GM18517 (cell line): ENCODE data around the gene PPP1R11.
"Not testable (repeated sequence)": the region's sequence is repeated elsewhere in the genome, so short reads cannot be mapped to it uniquely, and the experiment has no call there.

Experiments
- ATAC-seq: cut with Tn5 transposase; IDR thresholded peaks from one replicate; pipeline ENCODE4 v1.9.1; 2021; ENCODE audit warnings: mild to moderate bottlenecking, moderate library complexity; ENCODE audit not compliant: unreplicated experiment

The PPP1R11 gene

DNA sequence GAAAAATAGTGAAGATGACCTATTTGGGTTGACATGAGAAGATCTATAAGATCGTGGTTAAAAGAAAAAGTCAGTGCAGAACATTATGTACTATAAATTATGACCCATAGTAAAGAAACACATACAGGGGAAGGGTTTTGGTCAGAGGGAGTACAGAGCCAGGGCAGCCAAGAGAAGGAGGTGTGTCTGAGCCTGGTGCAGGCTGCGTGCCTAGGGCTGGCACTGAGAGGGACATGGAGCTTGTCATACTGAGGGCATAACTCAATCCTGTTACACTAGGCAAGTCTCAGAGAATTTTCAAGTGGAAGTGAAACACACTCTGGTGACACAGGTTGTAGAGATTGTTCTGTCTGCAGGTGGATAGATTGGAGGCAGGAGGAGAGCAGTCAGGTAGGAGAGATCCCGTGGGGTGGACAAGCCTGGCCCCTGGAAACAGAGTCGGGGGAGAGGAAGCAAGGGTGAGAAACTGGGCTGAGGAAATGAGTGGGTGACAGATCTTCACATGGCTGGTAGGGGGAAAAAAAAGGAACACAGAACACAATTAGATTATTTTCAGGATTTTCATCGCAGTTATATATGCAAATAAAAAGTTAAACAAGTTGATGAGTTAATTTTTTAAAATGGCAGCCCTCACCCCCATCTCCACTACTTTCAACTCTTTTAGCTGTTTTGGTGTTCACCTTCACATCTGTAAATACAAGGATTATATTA, 27.1 kb downstream of the PPP1R11 start:
- no peak for ATAC-seq

DNA sequence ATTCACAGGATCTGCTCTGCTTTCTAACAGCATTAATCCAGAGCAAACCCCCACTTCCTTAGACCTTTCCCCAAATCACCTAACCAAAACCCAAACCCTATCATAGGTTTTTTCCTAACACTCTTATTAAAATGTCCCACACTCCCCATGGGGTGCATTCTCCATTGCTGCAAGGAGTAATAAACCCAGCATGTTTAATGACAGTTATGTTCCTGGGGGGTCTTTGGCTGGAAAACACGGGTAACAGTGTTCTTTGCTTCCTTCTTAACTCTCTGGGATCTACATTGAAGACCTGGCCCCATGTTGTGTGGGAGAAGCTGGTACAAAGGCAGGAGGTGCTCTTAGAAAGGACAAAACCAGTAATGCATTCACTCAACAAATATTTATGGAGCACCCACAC, 29.8 kb downstream of the PPP1R11 start:
- no peak for ATAC-seq

DNA sequence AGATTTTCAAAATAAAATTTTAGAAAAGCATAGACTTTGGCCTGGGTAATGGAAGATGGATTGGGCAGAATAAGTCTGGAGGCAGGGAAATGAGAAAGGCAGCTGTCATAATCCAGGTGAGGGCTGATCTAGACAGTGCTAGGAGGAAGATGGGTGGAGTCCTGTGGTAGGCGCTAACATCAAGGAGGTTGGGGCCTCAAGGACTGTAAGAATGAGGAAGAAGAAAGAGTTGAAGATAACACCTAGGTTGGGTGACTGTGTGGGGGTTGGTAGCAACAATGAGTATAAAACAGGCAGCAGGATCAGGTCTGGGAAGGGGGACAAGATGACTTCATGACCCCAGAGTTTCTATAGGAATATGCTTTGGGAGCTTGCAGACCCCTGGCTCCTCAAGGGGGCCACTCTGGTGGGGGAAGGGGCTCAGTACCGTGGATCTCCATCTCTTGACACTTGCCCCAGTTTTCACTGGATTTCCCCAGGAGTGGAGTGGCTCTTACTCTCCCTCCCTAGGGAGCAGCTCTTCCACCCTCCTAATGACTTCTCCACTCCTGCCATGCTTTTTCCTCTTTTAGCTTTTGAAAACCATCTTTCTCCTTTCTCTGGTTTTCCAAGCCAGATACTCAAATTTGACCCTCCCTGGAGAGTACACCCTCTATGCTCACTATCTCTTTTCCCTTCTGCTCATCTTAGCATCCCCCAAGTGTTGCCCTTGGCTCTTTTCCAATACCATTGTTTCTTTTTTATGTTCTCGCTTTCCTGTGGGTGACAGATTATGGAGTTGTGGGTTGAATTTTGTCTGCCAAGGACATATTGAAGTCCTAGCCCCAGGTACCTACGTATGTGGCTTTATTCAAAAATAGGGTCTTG, 31.1 kb downstream of the PPP1R11 start:
- ATAC-seq: no peak

DNA sequence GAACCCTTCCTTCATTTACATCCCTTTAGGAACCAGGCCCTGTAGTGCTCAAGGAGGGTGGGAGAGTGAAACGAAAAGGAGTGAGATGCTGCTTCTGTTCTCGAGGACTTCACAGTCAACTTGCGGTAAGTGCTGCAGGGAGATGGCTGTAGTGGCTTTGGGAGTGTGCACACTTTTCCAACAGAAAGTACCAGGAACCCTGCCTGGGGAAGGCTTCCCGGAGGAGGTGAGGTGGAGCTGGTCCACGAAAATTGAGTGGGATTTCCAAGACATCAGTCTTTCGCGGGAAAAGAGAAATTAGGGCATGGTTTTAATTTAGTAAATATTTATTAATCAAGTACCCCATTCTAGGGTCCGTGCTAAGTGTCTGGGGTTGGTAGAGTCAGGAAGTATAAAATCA, 33.2 kb downstream of the PPP1R11 start:
- no peak for ATAC-seq

DNA sequence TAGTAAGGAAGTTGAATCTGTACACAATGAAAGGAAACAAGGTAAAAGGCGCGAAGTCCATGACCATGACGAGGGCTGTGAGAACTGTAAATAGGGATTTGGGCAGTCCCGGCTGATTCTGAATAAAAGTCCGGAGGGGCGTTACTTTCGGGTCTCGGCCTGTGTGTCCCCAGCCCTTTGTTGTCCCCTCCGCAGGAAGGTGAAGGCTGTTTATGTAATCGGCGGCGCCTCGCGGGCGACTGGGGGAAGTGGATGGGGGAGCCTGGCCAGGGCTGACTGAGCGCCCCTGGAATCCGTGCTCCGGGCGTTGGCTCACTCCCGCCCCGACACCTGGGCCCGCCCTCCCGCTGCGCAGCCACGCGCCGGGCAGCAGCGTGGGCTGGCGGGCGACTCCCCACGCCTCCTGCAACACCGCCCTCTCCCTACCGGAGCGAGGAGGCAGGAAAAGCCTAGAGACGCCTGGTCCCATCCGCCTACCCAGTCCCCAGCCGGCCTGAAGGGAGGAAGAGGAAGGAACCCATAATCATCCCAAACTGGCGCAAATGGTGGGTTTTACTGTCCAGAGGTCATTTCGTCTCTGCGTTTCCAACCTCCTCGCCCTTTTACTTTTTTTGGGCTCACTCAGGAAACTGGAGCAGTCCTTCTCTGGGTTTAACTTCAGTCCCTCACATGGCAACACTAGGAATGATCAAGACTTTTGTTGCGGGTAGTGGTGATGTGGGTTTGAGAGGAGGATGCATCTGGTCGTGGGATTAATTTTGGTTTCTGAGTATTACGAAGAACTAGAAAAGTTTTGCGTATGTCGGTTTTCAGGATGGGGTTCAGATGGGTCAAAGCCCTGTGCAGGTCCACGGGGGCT, 33.8 kb downstream of the PPP1R11 start:
- ATAC-seq: no peak

DNA sequence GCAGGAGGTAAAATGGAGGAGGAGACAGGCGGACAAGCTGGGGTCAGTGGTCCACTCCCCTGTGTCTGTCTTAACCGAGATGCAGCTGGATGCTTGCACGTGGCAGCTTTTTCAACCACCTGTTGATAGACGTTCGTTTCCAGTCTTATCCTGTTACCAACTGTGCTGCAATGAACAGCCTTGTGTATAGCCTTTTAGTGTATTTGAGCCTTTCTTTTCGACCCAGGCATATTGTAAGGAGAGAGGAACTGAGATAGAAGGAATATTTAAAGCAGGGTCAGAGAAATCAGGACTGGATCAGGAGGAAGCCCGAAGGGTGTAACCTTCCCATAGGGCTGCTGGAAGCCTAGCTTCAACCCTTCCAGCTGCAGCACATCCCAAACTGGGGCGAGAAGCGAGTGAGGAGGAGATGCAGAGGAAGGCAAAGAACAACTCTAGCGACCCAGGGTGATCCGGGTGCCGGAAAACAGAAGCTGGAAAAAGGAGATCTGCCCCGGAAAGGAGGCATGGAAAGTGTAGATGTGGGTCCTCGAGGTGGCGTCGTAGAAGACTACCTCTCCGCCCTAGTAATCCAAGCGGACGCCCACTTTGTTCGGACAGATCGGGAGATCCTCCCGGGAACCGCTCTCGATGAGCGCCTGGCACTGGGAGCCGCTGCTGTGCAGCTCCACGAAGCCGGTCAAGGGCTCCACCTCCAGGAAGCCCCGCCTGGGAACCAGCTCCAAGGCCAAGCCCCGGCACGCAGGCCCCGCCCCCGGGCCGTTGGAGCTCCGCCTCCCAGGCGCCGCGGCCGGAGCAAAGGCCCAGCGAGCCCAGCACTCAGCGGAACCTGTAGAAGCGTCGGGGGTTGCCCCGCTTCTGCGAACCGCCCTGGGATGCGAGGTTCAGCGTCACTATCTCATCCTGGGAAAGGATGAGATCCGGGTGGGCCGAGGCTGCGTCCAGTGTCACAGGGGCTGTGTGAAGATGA, 34.7 kb downstream of the PPP1R11 start:
- no peak for ATAC-seq

DNA sequence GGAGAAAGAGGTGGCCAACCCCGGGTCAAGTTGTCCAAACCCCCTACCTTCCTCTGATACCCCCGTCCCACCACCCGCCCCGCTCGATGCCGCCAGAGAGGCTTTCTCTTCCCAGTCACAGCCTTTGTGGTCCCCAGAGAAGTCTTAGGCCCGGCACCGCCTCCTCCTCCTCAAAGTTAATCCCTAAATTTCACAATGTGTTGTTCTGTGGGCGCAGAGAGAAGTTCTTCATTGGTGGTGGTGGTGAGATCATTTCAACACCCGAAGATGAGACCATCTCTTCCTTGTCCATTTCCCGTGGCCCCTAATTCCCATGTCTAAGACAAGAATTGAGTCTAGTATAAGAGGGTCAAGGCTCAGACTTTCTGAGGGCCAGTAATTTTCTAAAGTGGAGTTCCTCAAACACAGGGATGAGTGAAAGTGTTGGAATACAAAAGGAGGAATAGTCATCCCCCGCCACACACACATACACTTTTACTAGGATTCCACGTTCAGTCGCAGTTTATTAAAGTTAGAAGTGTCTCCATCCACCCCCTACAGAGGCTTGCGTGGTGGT, 35.5 kb downstream of the PPP1R11 start:
- ATAC-seq: no peak

DNA sequence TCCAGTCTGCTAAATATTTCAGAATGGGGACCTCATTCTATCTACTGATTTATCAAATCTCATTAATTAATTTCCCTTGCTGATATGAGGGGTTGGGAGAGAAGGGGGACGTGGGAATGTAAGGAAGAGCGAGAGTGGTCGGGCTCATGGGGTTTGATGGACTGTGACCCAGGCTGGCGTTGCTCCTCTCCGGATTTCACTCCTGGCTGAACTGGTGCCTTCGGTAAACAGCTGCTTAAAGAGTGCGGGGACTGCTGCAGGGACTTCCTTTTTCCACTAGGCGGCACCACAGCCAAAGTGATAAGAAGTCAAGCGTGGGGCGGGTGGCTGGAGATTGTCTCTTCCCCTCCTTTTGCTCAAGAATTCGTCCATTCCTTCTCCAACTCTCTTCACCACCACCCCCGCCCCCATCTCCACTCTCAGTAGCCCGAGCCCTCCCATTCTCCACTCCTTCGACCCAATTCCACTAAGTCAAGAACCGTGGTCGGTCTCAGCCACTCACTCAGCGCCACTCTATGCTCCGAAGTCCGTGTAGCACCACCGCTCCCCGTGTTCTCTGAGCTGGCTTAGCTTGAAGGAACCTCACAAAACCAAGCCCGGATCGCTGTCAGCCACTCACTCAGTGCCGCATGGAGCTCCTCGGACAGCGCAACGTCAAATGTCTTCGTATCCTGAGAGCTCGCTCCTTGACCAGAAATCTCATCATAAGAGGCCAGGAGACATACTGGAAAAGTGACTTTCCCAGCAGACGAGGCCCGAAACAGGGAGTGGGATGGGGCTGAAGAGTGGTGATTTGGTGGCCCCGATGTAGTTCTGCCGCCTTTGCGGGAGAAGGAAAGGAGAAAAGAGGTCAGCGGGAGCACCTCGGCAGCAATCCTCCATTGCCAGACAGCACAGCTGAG, 36.2 kb downstream of the PPP1R11 start:
- ATAC-seq: no peak

DNA sequence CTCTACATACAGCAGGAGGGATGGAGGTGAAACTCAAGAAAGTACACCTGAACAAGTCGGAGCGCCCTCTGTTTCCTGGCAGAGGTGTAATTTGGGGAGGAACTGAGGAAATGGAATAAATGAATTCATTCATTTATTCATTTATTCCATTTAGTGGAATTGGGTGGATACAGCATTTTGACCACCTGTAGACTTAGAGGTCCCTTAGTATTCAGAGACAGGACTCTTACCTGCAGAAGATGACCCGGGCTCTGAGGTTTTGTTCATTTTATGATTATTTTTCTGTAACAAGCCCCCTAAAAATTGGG, 36.8 kb downstream of the PPP1R11 start:
- no peak for ATAC-seq

DNA sequence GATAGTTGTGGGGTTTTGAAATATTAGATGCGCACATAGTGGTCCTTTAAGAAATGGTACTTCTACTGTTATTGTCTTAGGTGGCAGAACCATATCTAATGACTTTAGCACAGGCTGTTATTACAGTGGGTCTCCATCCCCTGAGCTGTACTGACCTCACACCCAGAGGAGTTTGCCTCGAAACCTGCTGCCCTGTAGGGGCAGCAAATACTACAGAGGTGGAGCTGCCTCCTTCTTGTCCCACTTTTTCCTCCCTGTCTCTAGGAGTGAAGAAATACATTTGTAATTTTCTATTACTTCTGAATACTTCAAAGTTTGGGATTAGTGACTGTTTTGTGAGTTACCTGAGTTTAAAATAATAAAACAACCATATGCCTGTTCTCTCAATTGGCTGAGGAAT, 37.7 kb downstream of the PPP1R11 start:
- no peak for ATAC-seq

DNA sequence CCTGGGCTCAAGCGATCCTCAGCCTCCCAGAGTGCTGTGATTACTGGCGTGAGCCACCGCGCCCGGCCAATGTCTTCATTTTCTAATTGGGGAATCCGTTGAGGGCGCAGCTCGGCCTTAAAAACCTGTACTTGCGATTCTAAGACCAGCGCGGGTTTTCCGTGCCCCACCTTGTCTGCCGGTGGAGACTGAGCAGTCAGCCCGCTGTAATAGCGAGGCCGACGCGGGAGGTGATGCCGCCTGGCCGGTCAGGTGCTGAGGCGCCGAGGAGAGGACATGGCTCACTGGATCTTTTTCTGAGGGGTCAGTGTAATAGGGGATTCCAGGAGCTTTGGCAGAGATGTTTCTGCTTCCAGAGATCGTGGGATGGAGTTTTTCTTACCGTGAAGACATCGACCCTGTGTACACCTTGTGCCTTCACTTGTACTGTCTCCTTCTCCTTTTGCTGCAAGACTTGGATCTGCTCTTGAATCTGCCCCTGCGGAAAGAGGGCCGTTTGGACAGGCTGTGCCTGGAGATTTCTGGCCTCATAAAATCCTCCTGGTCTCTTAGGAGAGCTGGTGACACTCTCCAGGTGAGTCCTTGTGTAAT, 44.4 kb downstream of the PPP1R11 start:
- ATAC-seq: no peak

DNA sequence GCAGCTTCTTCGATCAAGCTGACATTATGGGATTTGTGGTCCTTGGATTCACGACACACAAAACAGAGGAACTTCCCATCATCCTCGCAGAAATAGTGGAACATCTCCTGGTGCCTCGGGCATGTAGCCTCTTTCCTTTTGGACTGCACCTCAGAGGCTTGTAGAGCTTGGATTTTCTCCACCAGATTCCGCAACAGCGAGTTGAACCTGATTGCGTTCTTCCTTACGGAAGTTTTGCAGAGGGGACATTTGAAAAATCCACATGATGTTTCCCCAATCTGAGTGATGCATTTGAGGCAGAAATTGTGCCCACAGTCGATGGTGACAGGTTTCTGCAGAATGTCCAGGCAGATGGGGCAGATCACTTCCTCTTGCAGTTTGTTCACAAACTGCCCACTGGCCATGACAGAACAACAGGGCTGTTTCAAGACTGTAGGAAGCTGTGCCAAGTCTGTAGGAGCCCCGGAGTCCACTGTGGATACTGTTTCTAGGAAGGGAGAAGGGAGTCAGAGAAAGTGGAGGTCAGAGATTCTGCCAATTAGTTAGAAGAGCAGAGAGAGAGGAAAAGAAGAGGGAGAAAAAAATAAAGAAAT, 45.5 kb downstream of the PPP1R11 start:
- ATAC-seq: no peak

DNA sequence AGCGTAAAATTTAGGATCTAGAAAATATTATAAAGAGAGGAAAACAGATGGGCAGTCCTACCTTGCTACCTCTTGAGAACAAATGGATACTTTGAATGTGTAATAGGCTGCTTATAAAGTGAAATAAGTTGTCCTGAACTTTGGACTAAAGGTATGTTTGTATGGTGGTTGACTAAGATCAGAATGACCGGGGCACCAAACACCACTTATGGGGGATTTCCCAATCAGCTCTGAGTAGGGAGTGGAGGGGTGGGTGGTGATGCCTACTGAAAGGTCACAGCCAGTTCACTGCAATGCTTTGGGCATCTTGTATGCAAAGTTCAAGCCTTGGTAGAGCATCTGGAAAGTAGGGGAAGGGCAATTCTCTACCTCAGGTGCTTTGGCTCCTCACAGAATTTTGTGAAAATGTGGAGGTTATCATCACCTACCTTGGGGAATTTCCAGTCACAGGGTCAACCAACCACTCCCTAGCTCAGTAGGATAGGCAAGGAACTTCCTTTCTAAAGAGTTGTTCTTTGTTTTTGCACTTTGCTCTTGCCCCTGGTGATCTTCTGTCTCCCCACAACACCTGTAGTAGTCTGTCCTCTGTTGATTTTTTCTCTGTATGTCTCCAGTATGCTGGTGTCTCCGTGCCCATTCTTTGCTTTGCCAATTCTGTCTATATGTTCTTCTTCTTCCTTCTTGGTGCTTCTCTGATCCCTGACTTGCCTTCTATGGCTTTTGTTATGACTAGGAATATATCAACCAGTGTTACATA, 46.2 kb downstream of the PPP1R11 start, which contains the start of gene TRIM31:
TSS of gene TRIM31 (minus strand) at position 88 of the 757 bp plus-strand sequence. CDS start 285 bp downstream, outside the sequence.
- peak; percentile 70 for ATAC-seq

DNA sequence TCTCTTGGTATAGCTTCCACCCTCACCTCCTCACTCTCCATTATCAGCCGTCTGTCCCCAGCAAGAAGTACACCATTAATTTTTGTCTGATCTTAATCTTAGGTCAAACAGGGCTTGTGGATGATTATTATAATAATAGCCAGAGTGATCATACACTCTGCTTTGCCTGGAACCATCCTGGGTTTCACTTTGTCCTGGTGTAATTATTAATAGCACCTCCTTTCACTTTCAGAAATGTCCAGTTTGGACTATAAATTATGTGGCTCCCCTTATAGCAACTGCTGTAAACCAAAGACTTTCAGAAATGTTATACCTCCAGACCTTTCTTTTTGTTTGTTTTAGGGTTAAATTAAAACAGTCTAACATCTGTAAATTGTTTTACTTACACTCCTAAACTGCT, 46.8 kb downstream of the PPP1R11 start:
- ATAC-seq: no peak

DNA sequence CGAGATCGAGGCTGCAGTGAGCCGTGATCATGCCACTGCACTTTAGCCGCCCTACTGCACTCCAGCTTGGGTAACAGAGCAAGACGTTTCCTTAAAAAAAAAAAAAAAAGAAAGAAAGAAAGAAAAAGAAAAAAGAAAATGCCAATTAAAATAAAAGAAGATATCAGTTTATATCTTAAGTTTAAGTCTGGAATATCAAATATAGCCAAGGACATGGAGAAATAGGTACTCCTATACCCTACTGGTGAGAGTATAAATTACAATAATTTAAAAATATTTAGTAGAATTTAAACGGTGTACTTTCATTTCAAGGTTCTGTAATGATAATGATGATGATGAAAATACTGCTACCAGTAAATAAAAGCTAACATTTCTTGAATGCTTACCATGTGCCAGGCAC, 49.7 kb downstream of the PPP1R11 start:
- no peak for ATAC-seq

DNA sequence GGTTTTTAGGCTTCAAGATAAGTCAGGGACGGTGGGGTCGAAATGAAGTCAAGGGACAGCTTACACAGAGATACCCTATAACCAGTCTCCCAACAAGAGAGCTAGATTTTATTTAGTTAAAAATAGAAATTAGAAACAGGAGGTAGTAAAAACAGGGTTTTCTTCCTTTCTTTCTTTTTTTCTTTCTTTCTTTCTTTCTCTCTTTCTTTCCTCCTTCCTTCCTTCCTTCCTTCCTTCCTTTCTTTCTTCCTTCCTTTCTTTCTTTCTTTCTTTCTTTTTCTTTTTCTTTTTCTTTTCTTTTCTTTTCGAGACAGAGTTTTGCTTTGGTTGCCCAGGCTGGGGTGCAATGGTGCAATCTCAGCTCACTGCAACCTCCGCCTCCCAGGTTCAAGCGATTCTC, 51.7 kb downstream of the PPP1R11 start:
- ATAC-seq: not testable (repeated sequence)
